ENCODE measurements around the gene SPATA9. TPM values are rescaled to one million over a fixed set of nuclear protein-coding genes. Genes with fewer than 3 reads are reported as not detected.

Gene SPATA9
- total and polyA plus RNA-seq, 3 donors from 2014 or later = 7.4 to 36.9 (median 21.2) TPM

DNA sequence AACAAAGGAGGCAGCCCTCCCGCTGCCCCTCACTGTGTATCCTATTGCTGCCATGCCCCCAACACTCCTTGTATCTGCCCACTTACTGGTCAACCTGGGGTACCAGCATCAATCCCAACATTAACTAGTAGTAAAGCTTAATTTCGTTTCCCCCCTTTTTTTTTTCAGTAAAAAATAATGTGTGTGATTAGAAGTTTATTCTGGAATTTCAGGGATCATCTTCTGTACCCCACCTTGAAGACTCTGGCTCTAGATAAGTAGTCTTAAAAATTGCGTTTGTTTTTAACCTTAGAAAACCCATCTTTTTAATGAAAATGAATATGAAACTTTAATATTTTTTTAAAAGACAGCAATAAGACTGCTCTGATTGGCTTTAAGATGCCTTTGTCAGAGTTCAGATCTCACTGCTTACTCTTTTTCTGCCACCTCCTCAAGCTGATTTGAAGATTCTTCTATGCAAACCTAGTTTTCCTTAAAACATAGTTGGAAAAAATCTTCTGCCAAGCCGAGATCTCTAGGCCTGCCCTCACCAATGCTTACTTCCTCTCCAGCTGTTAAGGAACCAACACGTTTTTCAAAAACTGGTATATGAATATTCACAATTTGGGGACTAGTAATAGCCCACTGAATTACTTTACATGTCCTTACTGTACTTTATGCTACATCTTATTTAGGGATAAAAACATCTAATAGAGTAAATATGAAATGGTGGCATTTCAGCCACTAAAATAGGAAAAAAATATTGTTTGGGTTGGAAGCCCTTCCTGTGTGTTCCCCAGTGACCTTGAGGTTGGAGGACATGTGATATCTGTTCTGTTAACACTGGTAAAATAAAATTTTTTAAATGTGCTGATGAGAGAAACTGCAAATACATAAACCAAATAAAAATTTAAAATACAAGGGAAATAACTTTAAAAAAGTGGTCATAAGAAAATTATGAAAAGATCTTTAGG lies 44.3 kb upstream of the SPATA9 start:
- Histone ChIP-seq H3K27me3 (no peaks in the 10 kb centered on the region), H3K9me3 (no peaks in the 10 kb centered on the region), H3K36me3 (ENCODE audit: low read depth, missing control alignments) (no peaks in the 10 kb centered on the region), H3K4me3 (no peak overlapping the region), H3K4me1 (peaks cover 61% of the 10 kb centered on the region), H3K27ac (peak overlapping the region; percentile 40 to 99)
- no peak for DNase-seq
- 45% methylated on average over 5 of the region's 5 CpGs for WGBS, 2 donors
- TF ChIP-seq POLR2A (IDR thresholded peaks at IDR 0.05) (no peak), CTCF (IDR thresholded peaks at IDR 0.05) (no peak)
- intact Hi-C loops (cut with DNase I; ENCODE audit: low total_unique reads) = no loop called here

DNA sequence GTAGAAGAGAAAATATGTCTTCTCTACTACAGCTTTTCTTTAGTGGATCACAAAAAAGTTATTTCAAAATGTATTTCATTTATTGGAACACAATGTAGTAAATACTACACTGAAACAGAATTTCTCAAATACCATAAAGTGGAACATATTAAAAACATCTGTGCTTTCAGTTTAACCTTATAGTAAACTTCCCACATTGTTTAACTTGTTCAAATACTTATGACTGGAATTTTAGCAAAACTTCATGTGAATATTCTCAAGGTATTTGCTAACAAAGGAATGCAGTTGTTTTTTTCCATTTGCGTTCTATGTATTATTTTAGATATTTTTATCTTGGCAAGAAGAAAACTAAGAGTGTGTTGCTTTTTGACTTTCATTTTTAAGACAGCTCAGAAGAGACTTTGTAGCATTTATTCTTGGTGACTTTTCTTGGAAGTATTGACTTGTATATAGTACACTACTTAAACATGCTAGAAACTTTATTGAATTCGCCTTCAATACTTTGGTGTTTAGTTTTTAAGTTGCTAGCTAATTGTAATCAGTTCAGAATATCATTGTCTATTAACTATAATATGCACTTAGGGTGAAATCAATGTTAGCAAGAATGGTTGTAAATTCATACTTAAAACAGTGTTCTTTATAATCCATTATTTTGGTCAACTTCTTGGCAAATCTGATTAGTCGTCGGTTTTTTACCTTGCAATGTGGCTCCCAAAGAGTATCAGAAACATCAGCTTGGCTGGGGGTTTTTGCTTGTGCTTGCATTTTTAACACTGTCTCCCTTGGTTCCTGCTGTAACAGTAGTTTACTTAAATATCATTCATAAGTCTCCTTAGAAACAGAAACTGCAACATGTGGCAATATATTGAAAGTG lies 43.4 kb upstream of the SPATA9 start:
- no peaks in the 10 kb centered on the region for H3K36me3 ChIP-seq (ENCODE audit: low read depth, missing control alignments)
- H3K4me1 ChIP-seq = peaks cover 70% of the 10 kb centered on the region
- 43 to 48% methylated on average over 4 of the region's 4 CpGs for WGBS, 2 donors
- H3K27ac ChIP-seq = peak overlapping the region; percentile 40 to 99
- no peaks in the 10 kb centered on the region for H3K27me3 ChIP-seq
- no peak for DNase-seq
- no peak for TF ChIP-seq POLR2A (IDR thresholded peaks at IDR 0.05)
- no peak for TF ChIP-seq CTCF (IDR thresholded peaks at IDR 0.05)
- no peaks in the 10 kb centered on the region for H3K9me3 ChIP-seq
- H3K4me3 ChIP-seq = no peak overlapping the region
- intact Hi-C loops (cut with DNase I; ENCODE audit: low total_unique reads) = no loop called here

DNA sequence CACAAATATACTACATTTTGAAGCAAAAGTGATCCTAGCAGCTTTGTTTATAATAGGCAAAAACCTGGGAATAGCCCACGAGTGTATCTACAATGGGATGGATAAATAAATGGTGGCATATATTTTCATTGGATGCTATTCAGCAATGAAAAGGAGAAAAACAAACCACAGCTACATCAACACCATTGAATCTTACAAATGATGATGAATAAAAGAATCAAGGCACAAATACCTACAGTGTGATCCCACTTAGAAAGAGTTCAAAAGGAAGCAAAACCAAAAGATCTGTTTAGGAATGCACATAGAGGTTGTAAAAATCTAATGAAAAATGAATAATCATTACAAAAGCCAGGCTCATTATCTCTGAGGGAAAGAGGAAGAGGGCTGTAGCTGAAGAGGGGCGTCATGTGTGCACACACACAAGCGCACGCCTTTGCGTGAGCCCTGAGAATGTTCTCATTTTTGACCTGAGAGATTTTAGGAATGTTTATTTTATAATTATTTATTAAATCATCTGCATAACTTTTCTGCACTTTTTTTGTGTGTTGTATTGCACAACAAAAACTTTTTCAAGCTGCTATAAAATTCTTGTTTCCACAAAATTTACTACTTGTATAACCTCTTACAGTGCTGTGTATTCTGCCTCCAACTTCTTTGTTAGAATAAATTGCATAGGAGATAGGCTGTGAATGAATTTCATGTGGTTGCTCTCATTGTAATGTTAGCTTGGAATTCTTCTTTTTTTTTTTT lies 42.5 kb upstream of the SPATA9 start:
- Histone ChIP-seq H3K9me3 (no peaks in the 10 kb centered on the region), H3K27me3 (no peaks in the 10 kb centered on the region), H3K4me1 (peaks cover 76% of the 10 kb centered on the region), H3K27ac (peak overlapping the region in 1 of 2 donors; percentile 28), H3K4me3 (no peak overlapping the region), H3K36me3 (ENCODE audit: low read depth, missing control alignments) (no peaks in the 10 kb centered on the region)
- TF ChIP-seq POLR2A (IDR thresholded peaks at IDR 0.05) (no peak), CTCF (IDR thresholded peaks at IDR 0.05) (no peak)
- WGBS, 2 donors = 59 to 63% methylated on average over 5 of the region's 5 CpGs
- intact Hi-C loops (cut with DNase I; ENCODE audit: low total_unique reads) = no loop called here
- no peak for DNase-seq

DNA sequence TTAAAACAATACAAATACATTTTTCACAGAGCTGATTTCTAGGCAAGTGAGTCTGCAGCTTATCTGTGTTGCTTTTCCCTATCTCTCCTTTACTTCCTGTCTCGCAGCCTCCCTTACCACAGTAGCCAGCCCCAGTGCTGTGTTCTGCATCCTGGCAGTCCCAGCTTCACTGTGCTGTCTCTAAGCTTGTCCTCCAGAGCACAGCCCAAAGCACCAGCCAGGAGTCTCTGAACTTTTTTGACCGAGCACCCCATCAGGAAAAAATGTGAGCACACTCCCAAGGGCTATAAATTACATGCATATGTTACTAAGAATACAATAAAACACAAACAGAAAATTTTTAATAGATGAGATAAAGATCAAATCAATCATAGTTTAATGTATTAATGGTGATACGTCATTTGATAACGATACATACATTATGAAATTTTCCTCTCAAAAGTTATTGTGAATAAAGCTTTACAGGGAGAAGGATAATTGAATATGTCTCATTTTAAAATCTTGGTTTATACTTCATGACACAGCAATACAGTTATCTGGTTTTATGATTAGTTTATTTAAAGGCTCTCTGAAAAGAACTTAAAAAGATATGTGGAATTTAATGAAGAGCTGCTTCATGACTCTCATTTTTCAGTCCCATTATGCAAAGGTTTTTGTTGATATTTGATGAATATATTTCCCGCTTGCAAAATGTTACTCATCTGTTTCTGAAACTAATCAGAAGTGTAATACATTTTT lies 41.0 kb upstream of the SPATA9 start:
- Histone ChIP-seq H3K4me3 (no peak overlapping the region), H3K36me3 (ENCODE audit: low read depth, missing control alignments) (no peaks in the 10 kb centered on the region), H3K27ac (no peak overlapping the region), H3K9me3 (no peaks in the 10 kb centered on the region), H3K4me1 (peaks cover 62% of the 10 kb centered on the region), H3K27me3 (no peaks in the 10 kb centered on the region)
- intact Hi-C loops (cut with DNase I; ENCODE audit: low total_unique reads) = no loop called here
- 58 to 74% methylated on average over 5 of the region's 5 CpGs for WGBS, 2 donors
- no peak for TF ChIP-seq POLR2A (IDR thresholded peaks at IDR 0.05)
- no peak for TF ChIP-seq CTCF (IDR thresholded peaks at IDR 0.05)
- DNase-seq = peak; percentile 75
